ENCODE measurements around the gene CTDSPL2. TPM values are rescaled to one million over a fixed set of nuclear protein-coding genes. Genes with fewer than 3 reads are reported as not detected.

The CTDSPL2 gene
- total and polyA plus RNA-seq, 10 of the 15 experiments (the other 5 are each of a cell fraction or from before 2014, with no cell fraction given): 10.7 to 77.1 (median 44.9) TPM

GRCh38 chr15:44532689-44533088 is 105.3 kb downstream of the CTDSPL2 start:
- no peak overlapping the region for H3K4me2 ChIP-seq (ENCODE audit: control insufficient read depth, insufficient read depth)
- no peak for ATAC-seq
- 67% methylated on average over 3 of the region's 3 CpGs for WGBS (ENCODE audit: insufficient coverage, insufficient replicate concordance, low lambda C conversion rate, missing lambda C conversion rate)
- H3K9me3 ChIP-seq (replicated peaks; ENCODE audit: control insufficient read depth, insufficient read depth, low read length): no peaks in the 10 kb centered on the region
- POLR2A ChIA-PET: interaction anchor here (0.7 to 1.5 kb wide), 2 partner anchors 14 to 126 kb away, joined by 3 read pairs; no protein-coding TSS in a partner anchor
- RAD21 ChIA-PET (ENCODE audit: unreplicated experiment): interaction anchor here (0.6 to 1.4 kb wide), 3 partner anchors 14 to 86 kb away, joined by 3 to 6 read pairs (median 4); no protein-coding TSS in a partner anchor
- no TSS peak for BruUV-seq (replicated peaks)
- H2AFZ ChIP-seq (ENCODE audit: control insufficient read depth, low read depth, low read length): no peak overlapping the region
- TF ChIP-seq ATF7 (IDR thresholded peaks at IDR 0.05; ENCODE audit: low read depth) (no peak), CREM (IDR thresholded peaks at IDR 0.05; ENCODE audit: low read depth) (no peak), ZNF384 (IDR thresholded peaks at IDR 0.05; ENCODE audit: borderline replicate concordance, low read depth, low read length) (no peak), BCL11A (IDR thresholded peaks at IDR 0.05; ENCODE audit: low read depth, low read length) (no peak), SMARCA5 (IDR thresholded peaks at IDR 0.05) (peak; percentile 45; the same call in 1 of the 2 replicates)
- TF ChIP-seq, protein P1, sequence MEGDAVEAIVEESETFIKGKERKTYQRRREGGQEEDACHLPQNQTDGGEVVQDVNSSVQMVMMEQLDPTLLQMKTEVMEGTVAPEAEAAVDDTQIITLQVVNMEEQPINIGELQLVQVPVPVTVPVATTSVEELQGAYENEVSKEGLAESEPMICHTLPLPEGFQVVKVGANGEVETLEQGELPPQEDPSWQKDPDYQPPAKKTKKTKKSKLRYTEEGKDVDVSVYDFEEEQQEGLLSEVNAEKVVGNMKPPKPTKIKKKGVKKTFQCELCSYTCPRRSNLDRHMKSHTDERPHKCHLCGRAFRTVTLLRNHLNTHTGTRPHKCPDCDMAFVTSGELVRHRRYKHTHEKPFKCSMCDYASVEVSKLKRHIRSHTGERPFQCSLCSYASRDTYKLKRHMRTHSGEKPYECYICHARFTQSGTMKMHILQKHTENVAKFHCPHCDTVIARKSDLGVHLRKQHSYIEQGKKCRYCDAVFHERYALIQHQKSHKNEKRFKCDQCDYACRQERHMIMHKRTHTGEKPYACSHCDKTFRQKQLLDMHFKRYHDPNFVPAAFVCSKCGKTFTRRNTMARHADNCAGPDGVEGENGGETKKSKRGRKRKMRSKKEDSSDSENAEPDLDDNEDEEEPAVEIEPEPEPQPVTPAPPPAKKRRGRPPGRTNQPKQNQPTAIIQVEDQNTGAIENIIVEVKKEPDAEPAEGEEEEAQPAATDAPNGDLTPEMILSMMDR (IDR thresholded peaks at IDR 0.05 in 2 of 3, conservative IDR thresholded peaks at IDR 0.05 in 1 of 3; ENCODE audit: control insufficient read depth in 2 of 3, extremely low read depth in 1 of 3, insufficient read depth in 1 of 3, low read depth in 3 of 3, low read length in 3 of 3): peak in 2 of 3 experiments; percentile 33 to 39; a peak in 3 of 6 replicates
- no peak overlapping the region for H3K4me3 ChIP-seq
- peaks cover 4% of the 10 kb centered on the region; the same call in 1 of the 2 replicates for H3K4me1 ChIP-seq (ENCODE audit: control insufficient read depth, insufficient read depth, low read length)
- intact Hi-C loops (cut with micrococcal nuclease; ENCODE audit: unreplicated experiment) (no loop called here), in situ Hi-C loops (cut with MboI) (no loop called here)
- peaks cover 14% of the 10 kb centered on the region for H3K79me2 ChIP-seq (ENCODE audit: control insufficient read depth, insufficient read depth, low read length)
- no peak overlapping the region for H3K27ac ChIP-seq (ENCODE audit: control insufficient read depth, insufficient read depth)
- H4K20me1 ChIP-seq (ENCODE audit: control insufficient read depth, insufficient read depth): no peaks in the 10 kb centered on the region
- no peak overlapping the region for H3K9ac ChIP-seq (ENCODE audit: control insufficient read depth, insufficient read depth, low read length)
- DNase-seq (ENCODE audit: low read depth, low spot score): no peak
- H3K36me3 ChIP-seq (ENCODE audit: control insufficient read depth in 2 of 2, insufficient read depth in 2 of 2, low read length in 1 of 2): no peaks in the 10 kb centered on the region
- CTCF ChIA-PET: interaction anchor here (0.6 to 2.0 kb wide), 6 partner anchors 8 to 778 kb away, joined by 3 to 11 read pairs (median 3); no protein-coding TSS in a partner anchor
- SMC1A ChIA-PET (ENCODE audit: uncharacterized antibody, unreplicated experiment): interaction anchor here (1.0 to 2.2 kb wide), 4 partner anchors 10 to 207 kb away, joined by 3 to 6 read pairs (median 4); no protein-coding TSS in a partner anchor
- no peak for FAIRE-seq
- no peaks in the 10 kb centered on the region for H3K27me3 ChIP-seq (replicated peaks in 1 of 2; ENCODE audit: control insufficient read depth in 2 of 2, insufficient read depth in 2 of 2, low read length in 1 of 2)

Data from GM12878 (cell line).